HG02678 (cell line): ENCODE measurements around the gene PTPRA.
A peak's percentile ranks its signal among the peaks of the same experiment; 100 is the strongest.
"Not testable (repeated sequence)": the region's sequence is repeated elsewhere in the genome, so short reads cannot be mapped to it uniquely, and the experiment has no call there.

Experiments
- ATAC-seq: cut with Tn5 transposase; IDR thresholded peaks from one replicate; pipeline ENCODE4 v1.9.1; 2021; ENCODE audit warnings: mild to moderate bottlenecking, moderate library complexity; ENCODE audit not compliant: unreplicated experiment

PTPRA gene

DNA sequence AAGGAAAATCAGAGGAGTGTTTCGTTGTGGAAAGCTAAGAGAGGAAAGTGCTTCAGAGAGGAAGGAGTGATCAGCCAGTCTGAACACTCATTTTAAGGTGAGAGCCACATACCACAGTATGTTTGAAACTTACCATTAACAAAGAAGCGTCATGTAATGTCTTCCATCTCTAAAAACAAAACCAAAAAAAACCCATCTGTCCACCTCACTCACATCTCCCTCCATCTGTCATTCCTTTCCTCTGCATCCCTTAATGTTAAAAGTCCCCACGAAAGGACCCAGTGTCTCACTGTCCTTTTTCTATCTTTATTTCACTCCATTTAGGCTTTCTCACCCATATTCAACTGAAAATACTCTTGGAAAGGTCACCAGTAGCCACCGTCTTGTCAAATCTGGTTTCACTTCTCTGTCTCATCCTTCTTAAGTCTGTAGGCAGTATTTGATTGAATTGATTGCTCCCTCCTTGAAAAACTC, 110.8 kb downstream of the PTPRA start:
- peak; percentile 80 for ATAC-seq

DNA sequence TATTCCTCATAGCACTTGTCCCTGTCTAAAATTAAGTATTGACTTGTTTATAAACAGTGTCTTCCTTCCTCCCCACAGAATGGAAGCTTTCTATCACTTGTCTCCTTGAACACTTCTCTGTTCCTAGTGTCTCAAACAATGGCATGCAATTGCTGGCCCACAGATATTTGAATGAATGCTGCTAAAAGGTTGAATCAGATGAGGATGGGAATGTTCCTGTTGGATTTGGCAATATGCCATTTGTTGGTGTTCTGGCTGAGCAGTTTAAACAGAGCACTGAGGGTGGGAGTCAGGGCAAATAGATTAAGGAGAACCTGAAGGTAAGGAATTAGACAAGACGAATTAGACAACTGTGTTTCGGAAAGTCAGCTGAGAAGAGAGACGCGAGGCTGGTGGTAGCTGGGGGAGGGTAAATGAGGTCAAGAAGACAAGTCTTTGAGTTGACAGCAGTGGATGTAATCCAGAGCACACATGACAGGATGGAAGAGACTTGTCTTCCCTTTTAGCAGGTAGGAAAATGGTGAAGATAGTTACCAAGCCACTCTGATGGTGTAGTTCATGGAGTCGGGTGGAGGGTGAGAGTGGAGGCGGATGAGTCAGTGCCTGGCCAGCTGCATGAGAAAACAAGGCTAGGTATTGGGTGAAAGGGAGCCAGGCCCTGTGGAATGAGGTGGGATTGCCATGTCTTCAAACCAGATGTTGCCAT, 111.8 kb downstream of the PTPRA start:
- no peak for ATAC-seq

DNA sequence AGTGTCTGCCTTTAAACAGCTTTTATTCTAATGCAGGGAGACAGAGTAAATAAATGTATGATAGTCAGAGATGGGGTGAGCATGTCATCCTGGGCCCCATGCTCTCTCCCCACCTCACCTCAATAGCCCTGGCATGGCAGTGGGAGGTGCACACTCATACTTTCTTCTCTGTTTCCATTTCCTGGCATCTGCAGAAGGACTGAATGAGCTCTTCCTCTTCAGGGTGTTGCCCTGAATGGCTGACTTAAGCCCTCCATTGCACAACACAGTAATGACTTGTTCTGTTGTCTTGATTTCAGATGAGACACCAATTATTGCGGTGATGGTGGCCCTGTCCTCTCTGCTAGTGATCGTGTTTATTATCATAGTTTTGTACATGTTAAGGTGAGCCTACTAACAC, 113.2 kb downstream of the PTPRA start:
- no peak for ATAC-seq

DNA sequence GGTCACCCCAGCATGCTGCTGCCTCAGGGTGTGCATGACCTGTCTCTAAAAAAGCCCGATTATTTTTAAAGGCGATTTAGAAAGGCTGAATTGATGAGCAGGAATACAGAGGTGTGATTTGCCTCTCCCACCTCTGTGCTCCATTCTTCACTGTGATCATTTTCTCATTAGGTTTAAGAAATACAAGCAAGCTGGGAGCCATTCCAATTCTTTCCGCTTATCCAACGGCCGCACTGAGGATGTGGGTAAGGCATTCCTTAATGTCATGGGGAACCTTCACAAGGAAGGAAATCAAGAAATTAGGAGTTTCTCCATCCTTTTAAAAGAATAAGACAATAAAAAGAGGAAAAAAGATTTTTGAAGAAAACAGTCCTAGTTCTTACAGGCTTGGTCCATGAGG, 114.6 kb downstream of the PTPRA start:
- ATAC-seq = no peak

DNA sequence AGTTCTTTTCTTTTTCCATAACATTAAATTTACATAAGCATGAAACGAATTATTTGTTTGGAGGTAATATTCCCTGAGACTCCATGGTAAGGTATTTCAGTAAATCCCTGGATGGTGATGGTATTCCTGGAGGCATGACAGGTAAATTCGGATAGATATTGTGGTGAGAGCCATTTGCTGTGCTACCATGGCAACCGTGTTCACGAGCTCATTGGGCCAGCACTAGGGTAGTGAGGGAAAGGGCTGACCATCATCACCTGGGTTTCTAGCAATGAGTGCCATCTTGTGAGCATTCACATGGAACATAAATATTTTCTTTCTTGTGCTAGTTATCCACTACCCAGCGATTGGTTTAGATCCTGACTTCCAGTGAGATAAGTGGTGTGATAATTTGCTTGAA, 118.3 kb downstream of the PTPRA start:
- no peak for ATAC-seq

DNA sequence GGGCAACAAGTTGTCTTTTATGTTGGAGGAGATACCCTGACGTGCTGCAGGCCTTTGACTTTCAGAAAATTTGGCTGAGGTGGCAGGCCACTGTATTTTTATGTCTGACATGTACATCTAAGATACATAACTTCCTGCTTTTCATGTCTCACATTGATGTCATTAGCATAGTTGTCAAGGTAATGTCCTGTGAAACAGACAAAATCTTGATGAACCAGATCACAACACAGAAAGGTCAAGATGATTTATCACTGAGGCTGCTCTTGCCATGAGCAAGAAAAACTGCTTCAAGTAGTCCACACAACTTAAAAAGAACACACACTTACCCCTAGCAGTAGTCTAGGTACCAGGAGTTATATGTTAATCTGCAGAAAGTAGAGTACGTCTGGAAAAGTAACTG, 120.0 kb downstream of the PTPRA start:
- no peak for ATAC-seq

DNA sequence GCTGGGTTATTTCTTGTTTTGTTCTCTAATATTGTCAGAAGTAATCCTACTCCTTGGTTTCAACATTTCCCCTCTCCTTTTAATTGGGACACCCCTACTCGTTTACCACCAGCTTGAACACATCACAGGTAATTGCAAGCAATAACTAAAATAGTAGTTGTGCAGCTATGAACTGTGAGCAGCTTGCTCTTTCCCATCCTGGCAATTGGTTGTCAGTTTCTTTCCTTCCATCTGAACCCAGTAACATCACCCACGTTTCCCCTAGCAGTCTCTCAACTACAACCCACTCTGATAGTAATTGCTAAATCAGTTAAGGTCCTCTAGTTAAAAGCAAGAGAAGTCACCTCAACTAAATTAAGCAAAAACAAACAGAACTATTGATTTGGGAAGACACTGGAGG, 122.5 kb downstream of the PTPRA start:
- no peak for ATAC-seq

DNA sequence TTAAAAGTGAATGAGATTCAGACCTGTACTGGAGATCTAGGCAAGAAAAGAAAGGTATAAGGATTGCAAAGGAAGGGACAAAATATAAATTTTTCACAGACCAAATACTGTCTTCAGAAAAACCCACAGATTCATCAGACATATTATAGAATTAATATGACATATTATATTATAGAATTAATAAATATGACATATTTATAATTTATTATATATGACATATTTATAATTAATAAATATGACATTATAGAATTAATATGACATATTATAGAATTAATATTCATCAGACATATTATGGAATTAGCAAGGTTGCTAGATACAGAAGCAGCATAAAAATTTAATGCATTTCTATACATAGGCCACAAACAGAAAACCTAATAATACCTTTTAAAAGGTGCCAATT, 125.4 kb downstream of the PTPRA start:
- ATAC-seq = no peak

DNA sequence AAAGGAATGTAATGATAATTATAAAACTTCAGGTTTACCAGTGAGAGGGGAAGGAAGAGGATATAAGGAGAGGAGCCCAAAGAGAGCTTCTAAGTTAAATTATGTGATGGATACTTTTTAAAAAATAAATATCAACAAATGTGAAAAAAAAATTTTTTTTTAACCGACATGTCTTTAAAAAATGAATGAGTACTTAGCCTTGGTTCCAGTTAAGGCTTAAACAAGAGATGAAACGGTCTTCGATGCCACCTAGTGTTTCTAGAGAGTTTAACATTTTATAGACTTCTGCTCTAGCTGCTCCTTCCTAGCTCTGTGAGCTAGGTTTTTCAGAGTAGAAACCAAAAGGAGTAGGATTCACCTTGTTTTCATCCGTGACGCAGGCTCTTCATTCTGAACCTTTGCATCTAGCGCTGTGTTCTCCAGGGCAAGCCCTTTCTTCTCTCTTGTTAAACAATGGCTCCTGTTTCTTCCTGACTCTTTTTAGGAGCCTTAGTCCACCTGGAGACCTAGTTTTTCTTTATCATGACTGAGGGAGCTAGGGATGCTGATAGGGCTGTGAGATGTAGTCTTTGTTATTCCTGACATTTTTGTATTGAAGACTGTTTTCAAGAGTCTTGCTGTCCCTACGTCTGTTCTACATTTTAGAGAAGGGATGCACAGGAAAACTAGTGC, 127.7 kb downstream of the PTPRA start:
- no peak for ATAC-seq

DNA sequence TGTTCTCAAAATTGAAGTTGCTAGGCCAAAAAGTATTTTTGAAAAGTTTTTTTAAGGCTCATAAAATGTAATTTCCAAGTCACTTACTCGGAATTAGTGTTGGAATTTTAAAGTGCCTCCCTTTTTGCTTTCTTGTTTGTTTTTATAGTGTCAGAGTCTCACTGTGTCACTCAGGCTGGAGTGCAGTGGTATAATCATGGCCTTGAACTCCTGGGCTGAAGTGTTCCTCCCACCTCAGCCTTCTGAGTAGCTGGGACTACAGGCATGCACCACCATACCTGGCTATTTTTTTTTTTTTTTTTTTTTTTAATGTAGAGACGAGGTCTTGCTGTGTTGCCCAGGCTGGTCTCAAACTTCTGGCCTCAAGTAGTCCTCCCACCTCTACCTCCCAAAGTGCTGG, 130.1 kb downstream of the PTPRA start:
- no peak for ATAC-seq

DNA sequence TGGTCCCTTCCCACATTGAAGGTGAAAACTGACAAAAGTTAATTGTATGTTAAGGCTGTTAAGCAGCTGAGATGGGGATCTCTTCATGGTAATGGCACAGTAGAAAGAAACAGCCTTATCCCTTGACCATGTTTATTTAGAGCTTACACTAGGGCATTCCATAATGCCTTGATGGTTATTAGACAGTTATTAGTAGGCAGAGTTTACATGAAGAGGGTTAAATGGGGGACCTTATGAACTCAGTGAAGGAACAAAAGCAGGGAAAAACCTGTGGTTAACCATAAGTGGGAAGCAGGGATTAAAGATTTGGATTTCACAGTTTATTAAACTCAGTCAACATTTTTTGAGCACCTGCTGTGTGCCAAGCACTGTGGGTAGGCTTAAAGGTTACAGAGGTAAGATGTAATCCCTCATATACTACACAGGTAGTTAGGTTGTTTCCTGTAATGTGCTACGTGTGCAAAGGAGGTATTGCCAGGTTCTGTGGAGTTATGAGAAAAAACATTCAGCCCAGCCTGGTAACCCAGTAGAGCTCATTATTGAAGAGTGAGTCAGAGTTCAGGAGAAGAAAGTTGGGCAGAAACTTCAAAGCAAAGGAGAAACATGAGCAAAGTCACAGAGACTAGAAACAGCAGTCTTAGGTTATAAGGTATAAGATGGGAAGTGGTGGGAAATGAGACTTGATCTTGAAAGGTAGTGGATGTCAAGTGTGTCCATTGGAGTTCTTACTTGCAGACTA, 137.9 kb downstream of the PTPRA start:
- ATAC-seq = no peak

DNA sequence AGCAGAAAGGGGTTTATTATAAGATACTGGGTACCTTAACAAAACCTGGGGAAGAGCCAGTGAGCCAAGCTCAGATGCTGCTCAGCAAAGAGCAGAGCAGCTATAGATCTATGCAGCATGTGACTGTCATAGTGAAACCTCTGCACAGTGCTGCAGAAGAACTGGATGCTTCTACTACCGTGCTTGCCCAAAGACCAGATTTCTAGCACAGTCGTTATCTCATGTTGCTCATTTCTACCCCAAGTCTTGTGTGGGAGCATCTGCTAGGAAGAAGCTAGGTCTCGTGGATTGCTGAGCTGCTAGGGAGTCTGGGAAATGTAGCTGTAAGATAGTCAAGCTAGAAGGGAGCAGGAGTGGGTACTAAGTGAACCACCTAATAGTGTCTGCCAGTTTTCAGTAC, 138.5 kb downstream of the PTPRA start:
- no peak for ATAC-seq

DNA sequence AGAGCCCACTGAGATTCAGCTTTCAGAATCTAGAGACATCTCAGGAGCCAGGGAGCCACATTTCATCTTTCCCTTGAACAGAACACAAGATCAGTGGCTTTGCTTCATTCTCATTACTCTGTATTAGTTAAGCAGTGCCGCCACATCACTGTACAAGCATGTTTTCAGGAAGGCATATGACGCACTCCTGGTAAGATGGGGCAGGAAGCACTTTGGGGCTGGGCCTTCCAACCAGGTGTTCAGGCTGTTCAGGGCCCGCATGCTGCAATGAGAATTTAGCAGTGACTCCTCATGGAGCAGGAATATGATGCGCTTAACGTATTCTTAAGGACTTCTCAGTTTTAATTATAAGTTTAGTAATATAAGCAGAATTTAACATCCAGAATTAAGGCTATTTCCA, 140.5 kb downstream of the PTPRA start:
- no peak for ATAC-seq

DNA sequence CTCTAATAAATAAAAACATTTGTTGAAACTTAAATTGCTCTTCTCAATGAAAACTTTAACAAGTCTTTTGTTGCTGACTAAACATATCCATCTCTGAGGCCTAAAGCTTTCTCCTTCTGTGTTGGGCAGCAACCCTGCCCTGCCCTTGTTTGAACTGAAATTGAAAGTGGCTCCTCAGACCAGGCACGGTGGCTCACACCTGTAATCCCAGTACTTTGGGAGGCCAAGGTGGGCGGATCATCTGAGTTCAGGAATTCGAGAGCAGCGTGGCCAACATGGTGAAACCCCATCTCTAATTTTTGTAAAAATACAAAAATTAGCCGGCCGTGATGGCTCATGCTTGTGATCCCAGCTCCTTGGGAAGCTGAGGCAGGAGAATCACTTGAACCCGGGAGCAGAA, 140.9 kb downstream of the PTPRA start:
- no peak for ATAC-seq

DNA sequence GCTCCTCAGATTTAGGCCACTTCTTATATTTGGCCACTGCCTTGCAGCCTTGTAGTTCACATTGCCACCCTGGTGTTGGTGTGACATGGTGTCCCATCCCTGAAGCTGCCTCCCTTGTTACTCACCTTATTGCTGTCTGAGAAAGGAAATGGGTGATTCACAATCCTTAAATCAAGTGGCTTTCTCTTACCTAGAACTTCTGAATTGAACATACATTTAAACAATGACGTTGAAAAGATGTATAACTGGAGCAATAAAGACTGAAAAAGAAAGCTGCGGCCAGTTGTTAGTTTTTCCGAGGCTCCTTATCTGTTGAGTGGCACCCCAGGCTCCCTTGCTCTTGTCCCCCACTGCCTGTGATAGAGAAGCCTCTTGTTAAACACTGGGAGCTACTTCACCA, 141.4 kb downstream of the PTPRA start:
- ATAC-seq = no peak

DNA sequence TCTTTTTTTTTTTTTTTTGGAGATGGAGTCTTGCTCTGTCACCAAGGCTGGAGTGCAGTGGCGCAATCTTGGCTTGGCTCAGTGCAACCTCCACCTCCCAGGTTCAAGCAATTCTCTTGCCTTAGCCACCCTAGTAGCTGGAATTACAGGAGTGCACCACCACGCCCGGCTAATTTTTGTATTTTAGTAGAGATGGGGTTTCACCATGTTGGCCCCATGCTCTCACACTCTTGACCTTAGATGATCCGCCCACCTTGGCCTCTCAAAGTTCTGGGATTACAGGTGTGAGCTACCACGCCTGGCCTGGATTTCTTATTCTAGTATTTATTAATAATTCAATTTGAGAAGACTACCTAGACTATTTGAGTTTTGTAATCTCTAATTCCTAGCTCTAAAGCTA, 142.0 kb downstream of the PTPRA start:
- ATAC-seq = not testable (repeated sequence)

DNA sequence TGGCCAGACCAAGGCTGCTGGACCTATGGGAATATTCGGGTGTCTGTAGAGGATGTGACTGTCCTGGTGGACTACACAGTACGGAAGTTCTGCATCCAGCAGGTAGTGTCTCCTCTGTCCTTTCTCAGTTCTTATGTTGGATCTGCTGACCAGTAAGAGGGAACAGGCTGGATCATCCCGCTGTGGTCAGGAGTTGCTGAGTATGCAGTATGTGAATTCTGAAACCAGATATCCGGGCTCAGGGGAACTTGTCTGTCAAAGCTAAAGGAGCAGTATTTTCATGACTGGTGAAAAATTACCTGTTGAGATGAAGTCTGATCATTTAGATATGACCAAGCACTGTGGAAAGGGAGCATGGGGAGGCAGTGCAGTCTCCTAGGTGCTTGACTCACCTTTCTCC, 148.0 kb downstream of the PTPRA start:
- ATAC-seq = no peak

DNA sequence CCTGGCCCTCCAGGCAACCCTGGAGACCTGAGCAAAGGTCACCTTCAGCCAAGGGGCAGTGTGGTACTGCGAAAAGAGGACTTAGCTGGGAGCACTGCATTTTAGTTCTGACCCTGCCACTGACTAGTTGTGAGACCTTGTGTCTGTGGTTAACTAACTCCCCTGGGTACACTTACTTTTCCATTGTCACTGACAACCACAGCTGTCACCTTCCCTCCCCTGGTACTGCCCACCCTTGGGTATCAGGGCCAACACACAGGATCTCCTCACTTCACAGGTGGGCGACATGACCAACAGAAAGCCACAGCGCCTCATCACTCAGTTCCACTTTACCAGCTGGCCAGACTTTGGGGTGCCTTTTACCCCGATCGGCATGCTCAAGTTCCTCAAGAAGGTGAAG, 148.5 kb downstream of the PTPRA start:
- no peak for ATAC-seq

DNA sequence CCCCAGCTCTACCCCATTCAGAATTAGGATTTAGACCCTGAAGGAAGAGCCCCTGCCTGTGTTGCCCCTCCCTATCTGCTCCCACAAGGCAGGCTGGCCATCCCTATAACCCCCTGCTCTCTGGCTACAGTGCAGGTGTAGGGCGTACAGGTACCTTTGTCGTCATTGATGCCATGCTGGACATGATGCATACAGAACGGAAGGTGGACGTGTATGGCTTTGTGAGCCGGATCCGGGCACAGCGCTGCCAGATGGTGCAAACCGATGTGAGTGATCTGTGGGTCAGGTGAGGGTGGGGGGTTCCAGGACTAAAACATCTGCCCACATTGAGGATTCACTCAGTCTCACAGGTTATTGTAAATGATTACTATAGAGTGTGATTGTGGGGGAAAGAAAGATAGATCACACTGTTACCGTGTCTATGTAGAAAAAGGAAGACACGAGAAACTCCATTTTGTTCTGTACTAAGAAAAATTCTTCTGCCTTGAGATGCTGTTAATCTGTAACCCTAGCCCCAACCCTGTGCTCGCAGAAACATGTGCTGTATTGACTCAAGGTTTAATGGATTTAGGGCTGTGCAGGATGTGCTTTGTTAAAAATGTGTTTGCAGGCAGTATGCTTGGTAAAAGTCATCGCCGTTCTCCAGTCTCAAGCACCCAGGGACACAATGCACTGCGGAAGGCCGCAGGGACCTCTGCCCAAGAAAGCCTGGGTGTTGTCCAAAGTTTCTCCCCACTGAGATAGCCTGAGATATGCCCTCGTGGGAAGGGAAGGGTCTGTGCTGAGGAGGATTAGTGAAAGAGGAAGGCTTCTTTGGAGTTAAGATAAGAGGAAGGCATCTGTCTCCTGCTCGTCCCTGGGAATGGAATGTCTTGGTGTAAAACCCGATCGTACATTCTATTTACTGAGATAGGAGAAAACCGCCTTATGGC, 149.5 kb downstream of the PTPRA start:
- ATAC-seq = not testable (repeated sequence)

DNA sequence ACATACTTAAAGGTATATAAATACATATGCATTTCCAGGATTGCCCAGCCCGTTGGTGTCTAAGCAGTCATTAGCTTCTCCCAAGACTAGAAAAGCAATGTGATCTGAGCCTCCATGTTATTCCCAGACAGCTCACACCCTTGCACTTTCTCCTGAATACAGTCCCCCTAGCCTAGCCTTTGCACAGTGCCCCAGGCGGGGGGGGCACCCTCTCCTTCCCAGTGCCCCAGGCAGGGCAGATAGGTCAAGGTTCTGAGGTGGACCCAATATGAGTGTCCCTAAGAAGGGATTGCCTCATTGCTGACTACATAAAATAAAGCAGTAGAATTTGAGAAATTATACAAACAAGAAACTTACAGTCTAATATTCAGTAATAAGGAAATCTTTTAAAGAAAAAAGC, 154.7 kb downstream of the PTPRA start:
- no peak for ATAC-seq
